RWPE1 (cell line): ENCODE results near the gene DMRTA1.
"Not testable (repeated sequence)": the region's sequence is repeated elsewhere in the genome, so short reads cannot be mapped to it uniquely, and the experiment has no call there.

Source experiments
- CTCF ChIA-PET: fragments of 350-600 bp; sonication (Branson Sonifier 250); formaldehyde crosslinking; extraction: SDS; loops from one replicate; lab custom pipeline; 2021; lab: Yijun Ruan, JAX
- POLR2A ChIA-PET: fragments of 400-600 bp; formaldehyde crosslinking; extraction: SDS; loops from one replicate; lab custom pipeline; 2020; ENCODE audit warnings: antibody characterized with exemption; ENCODE audit not compliant: low non-redundant PET; lab: Yijun Ruan, JAX
- DNase-seq: peaks from one replicate; pipeline ENCODE4 v3.0.0; 2012; ENCODE audit warnings: low spot score
- H3K27ac ChIP-seq: fragments of 450-650 bp; 2 replicates; pipeline ENCODE4 v1.5.1; 2017
- TF ChIP-seq, protein P1 (sequence below): fragments of 450-650 bp; conservative IDR thresholded peaks from 2 replicates; pipeline ENCODE4 v1.5.1; 2017; ENCODE audit warnings: low read depth, mild to moderate bottlenecking

Gene DMRTA1

GRCh38 chr9:22416692-22417060 is 29.9 kb upstream of the DMRTA1 start:
- TF ChIP-seq, protein P1, sequence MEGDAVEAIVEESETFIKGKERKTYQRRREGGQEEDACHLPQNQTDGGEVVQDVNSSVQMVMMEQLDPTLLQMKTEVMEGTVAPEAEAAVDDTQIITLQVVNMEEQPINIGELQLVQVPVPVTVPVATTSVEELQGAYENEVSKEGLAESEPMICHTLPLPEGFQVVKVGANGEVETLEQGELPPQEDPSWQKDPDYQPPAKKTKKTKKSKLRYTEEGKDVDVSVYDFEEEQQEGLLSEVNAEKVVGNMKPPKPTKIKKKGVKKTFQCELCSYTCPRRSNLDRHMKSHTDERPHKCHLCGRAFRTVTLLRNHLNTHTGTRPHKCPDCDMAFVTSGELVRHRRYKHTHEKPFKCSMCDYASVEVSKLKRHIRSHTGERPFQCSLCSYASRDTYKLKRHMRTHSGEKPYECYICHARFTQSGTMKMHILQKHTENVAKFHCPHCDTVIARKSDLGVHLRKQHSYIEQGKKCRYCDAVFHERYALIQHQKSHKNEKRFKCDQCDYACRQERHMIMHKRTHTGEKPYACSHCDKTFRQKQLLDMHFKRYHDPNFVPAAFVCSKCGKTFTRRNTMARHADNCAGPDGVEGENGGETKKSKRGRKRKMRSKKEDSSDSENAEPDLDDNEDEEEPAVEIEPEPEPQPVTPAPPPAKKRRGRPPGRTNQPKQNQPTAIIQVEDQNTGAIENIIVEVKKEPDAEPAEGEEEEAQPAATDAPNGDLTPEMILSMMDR = no peak
- CTCF ChIA-PET = no interaction called here
- no peak overlapping the region for H3K27ac ChIP-seq

GRCh38 chr9:22423566-22423965 is 23.1 kb upstream of the DMRTA1 start:
- DNase-seq = no peak
- no peak overlapping the region for H3K27ac ChIP-seq
- ChIA-PET POLR2A (no interaction called here), CTCF (no interaction called here)
- TF ChIP-seq, protein P1 = no peak

More at GRCh38 chr9:22416692-22417060, 29.9 kb upstream of the DMRTA1 start:
- POLR2A ChIA-PET = no interaction called here
- DNase-seq = no peak

DNA sequence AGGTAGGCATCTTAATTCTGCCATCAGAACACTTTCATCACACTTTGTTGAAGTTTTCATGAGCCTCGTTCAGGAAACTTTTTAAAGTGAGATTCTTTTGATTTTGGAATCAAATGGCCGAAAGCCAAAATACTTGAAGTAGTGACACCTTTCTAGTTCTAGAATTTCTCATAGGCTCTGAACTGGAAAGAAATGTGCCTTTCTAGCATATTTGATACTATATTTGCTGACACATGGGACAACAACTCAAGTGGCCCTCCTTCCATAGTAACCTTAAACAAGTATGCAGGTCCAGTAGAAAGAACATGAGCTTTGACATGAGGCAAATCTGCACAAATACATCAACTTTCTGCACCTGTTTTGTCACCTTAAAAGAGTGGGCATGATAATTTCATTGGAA is 22.0 kb upstream of the DMRTA1 start:
- ChIA-PET POLR2A (no interaction called here), CTCF (no interaction called here)
- no peak for DNase-seq
- no peak overlapping the region for H3K27ac ChIP-seq
- TF ChIP-seq, protein P1 = no peak

GRCh38 chr9:22425551-22425950 is 21.1 kb upstream of the DMRTA1 start:
- DNase-seq = no peak
- CTCF ChIA-PET = no interaction called here
- POLR2A ChIA-PET = no interaction called here

GRCh38 chr9:22427226-22427880 is 19.3 kb upstream of the DMRTA1 start:
- ChIA-PET CTCF (no interaction called here), POLR2A (no interaction called here)
- no peak overlapping the region for H3K27ac ChIP-seq
- TF ChIP-seq, protein P1 = no peak
- DNase-seq = no peak

More at GRCh38 chr9:22425551-22425950, 21.1 kb upstream of the DMRTA1 start:
- no peak overlapping the region for H3K27ac ChIP-seq
- TF ChIP-seq, protein P1 = no peak

GRCh38 chr9:22433691-22434090 is 12.9 kb upstream of the DMRTA1 start:
- TF ChIP-seq, protein P1 = no peak
- POLR2A ChIA-PET = no interaction called here
- no peak for DNase-seq
- no peak overlapping the region for H3K27ac ChIP-seq
- CTCF ChIA-PET = no interaction called here

- CTCF ChIA-PET, H3K27ac ChIP-seq, DNase-seq, POLR2A ChIA-PET: not testable (repeated sequence)
These were observed 11.4 kb upstream of the DMRTA1 start for GRCh38 chr9:22435252-22435651.

GRCh38 chr9:22437461-22438067 is 9.1 kb upstream of the DMRTA1 start:
- H3K27ac ChIP-seq, CTCF ChIA-PET, POLR2A ChIA-PET, DNase-seq: not testable (repeated sequence)
